Prostate gland (tissue), 2 donors: ENCODE data around the gene SYT6. TPM values are rescaled to one million over a fixed set of nuclear protein-coding genes. Genes with fewer than 3 reads are reported as not detected.

Experiments used
- DNase-seq: peaks from one replicate; pipeline ENCODE4 v3.0.0-alpha.2; 2019; ENCODE audit warnings: low spot score
- H3K27ac ChIP-seq, 2 donors: fragments of 200-600 bp; sonication (generic); 2 replicates each; pipeline ENCODE4 v1.5.1; 2017 to 2019
- H3K27me3 ChIP-seq: fragments of 200-600 bp; sonication (generic); replicated peaks from 2 replicates; pipeline ENCODE4 v1.5.1; 2019; ENCODE audit not compliant: insufficient read depth
- H3K36me3 ChIP-seq, 2 donors: fragments of 200-600 bp; sonication (generic); 1 replicate in 1 of 2; 2 replicates in 1 of 2; pipeline versions ENCODE4 v1.5.1 to v1.8.1; 2017 to 2019
- H3K4me1 ChIP-seq: fragments of 200-600 bp; sonication (generic); replicated peaks from 2 replicates; pipeline ENCODE4 v1.5.1; 2019
- H3K4me3 ChIP-seq, 2 donors: fragments of 200-600 bp; sonication (generic); 2 replicates each; pipeline ENCODE4 v1.5.1; 2017 to 2019
- H3K9me3 ChIP-seq: fragments of 200-600 bp; sonication (generic); 2 replicates; pipeline ENCODE4 v1.5.1; 2017
- CTCF ChIP-seq, 4 experiments: fragments of 200-600 bp in 2 of 4; fragments of 450-650 bp in 2 of 4; sonication (generic) in 2 of 4; IDR thresholded peaks; 1 replicate in 3 of 4; 2 replicates in 1 of 4; pipeline ENCODE4 v1.5.1; 2016 to 2019; ENCODE audit warnings: antibody characterized with exemption in 4 of 4, mild to moderate bottlenecking in 2 of 4, moderate library complexity in 2 of 4
- POLR2A ChIP-seq: fragments of 450-650 bp; IDR thresholded peaks from one replicate; pipeline ENCODE4 v1.6.1; 2016; ENCODE audit warnings: antibody characterized with exemption, mild to moderate bottlenecking
- POLR2AphosphoS5 ChIP-seq: sonication (generic); formaldehyde crosslinking; IDR thresholded peaks from one replicate; pipeline ENCODE4 v1.6.1; 2017; ENCODE audit warnings: antibody characterized with exemption
- WGBS: methylation state at CpG from one replicate; pipeline ENCODE4 v1.1.5; 2018; 5-methylcytosine and 5-hydroxymethylcytosine counted together
- intact Hi-C: fragments of 100-400 bp; cut with DNase I; formaldehyde crosslinking; loops from one replicate; pipeline ENCODE4 v1.14.2; 2022
- total RNA-seq, 2 donors: library from RNA; depleted of rRNA; stranded (reverse); fragments of >200 nt; gene quantifications; one replicate each; pipeline ENCODE4 v1.1.0, GENCODE V29; 2016

Gene SYT6
- total RNA-seq, 2 donors from 2014 or later: 1.6 TPM; not detected in 1

GRCh38 chr1:114048232-114048631 lies 105.4 kb downstream of the SYT6 start:
- Histone ChIP-seq H3K27me3 (no peaks in the 10 kb centered on the region), H3K9me3 (no peaks in the 10 kb centered on the region), H3K27ac (no peak overlapping the region), H3K36me3 (no peaks in the 10 kb centered on the region), H3K4me3 (no peak overlapping the region), H3K4me1 (no peaks in the 10 kb centered on the region)
- no peak for TF ChIP-seq CTCF (IDR thresholded peaks at IDR 0.05)
- TF ChIP-seq POLR2A: no peak
- no peak for TF ChIP-seq POLR2AphosphoS5
- intact Hi-C loops: no loop called here
- no peak for DNase-seq
- 78% methylated on average over 1 of the region's 1 CpG for WGBS

GRCh38 chr1:114043548-114043947 lies 110.1 kb downstream of the SYT6 start:
- Histone ChIP-seq H3K4me1 (no peaks in the 10 kb centered on the region), H3K36me3 (no peaks in the 10 kb centered on the region), H3K27me3 (no peaks in the 10 kb centered on the region), H3K27ac (no peak overlapping the region), H3K4me3 (no peak overlapping the region), H3K9me3 (no peaks in the 10 kb centered on the region)
- 39% methylated on average over 5 of the region's 5 CpGs for WGBS
- intact Hi-C loops: no loop called here
- no peak for DNase-seq
- TF ChIP-seq POLR2A (no peak), POLR2AphosphoS5 (no peak), CTCF (IDR thresholded peaks at IDR 0.05) (no peak)

- intact Hi-C loops: no loop called here
- Histone ChIP-seq H3K27me3 (no peaks in the 10 kb centered on the region), H3K36me3 (no peaks in the 10 kb centered on the region), H3K4me1 (no peaks in the 10 kb centered on the region), H3K9me3 (no peaks in the 10 kb centered on the region), H3K27ac (no peak overlapping the region), H3K4me3 (no peak overlapping the region)
- no peak for TF ChIP-seq CTCF (IDR thresholded peaks at IDR 0.05)
- no peak for TF ChIP-seq POLR2A
- TF ChIP-seq POLR2AphosphoS5: no peak
- 25% methylated on average over 4 of the region's 4 CpGs for whole genome bisulfite sequencing
- DNase-seq: no peak
Observed at GRCh38 chr1:114043054-114043453, 110.6 kb downstream of the SYT6 start.

GRCh38 chr1:114040273-114041015 lies 113.2 kb downstream of the SYT6 start:
- Histone ChIP-seq H3K9me3 (no peaks in the 10 kb centered on the region), H3K4me3 (no peak overlapping the region), H3K27me3 (no peaks in the 10 kb centered on the region), H3K27ac (no peak overlapping the region), H3K36me3 (no peaks in the 10 kb centered on the region), H3K4me1 (no peaks in the 10 kb centered on the region)
- TF ChIP-seq POLR2A (no peak), CTCF (IDR thresholded peaks at IDR 0.05) (no peak), POLR2AphosphoS5 (no peak)
- WGBS: 66% methylated on average over 4 of the region's 4 CpGs
- no peak for DNase-seq
- intact Hi-C loops: no loop called here

Other genes starting within 250 kb of the SYT6 start
- gene AP4B1, start 249.1 kb downstream of the SYT6 start, total RNA-seq: 10 to 100 TPM in 1 of 2 donors, 1 to 10 TPM in 1; 5.0 to 14.8 TPM
- 10 to 100 TPM in 1 of 2 donors, 1 to 10 TPM in 1; 4.2 to 10.1 TPM for gene DCLRE1B, start 248.5 kb downstream of the SYT6 start, total RNA-seq
- 10 to 100 TPM; 43.5 to 76.3 TPM for gene HIPK1, start 224.5 kb downstream of the SYT6 start, total RNA-seq
- 10 to 100 TPM; 15.8 to 25.1 TPM for gene OLFML3, start 174.4 kb downstream of the SYT6 start, total RNA-seq